IPS DF 6.9 (cell line): ENCODE measurements around the gene ELMOD1.

Source experiments
- DNase-seq: peaks from one replicate; pipeline ENCODE4 v3.0.0-alpha.2; 2013; ENCODE audit warnings: low read depth, low spot score
- H3K27ac ChIP-seq: one replicate; pipeline ENCODE4 v1.5.1; 2013; ENCODE audit warnings: low read length, control low read depth
- H3K27me3 ChIP-seq: 2 replicates; pipeline ENCODE4 v1.6.1; 2013; ENCODE audit warnings: mild to moderate bottlenecking, low read length; ENCODE audit not compliant: control insufficient read depth, insufficient read depth
- H3K36me3 ChIP-seq: 2 replicates; pipeline ENCODE4 v1.6.1; 2013; ENCODE audit warnings: low read length; ENCODE audit not compliant: control insufficient read depth, insufficient read depth
- H3K4me1 ChIP-seq: 2 replicates; pipeline ENCODE4 v1.6.1; 2013; ENCODE audit warnings: low read length; ENCODE audit not compliant: control insufficient read depth, insufficient read depth
- H3K4me3 ChIP-seq: 2 replicates; pipeline ENCODE4 v1.5.1; 2013; ENCODE audit warnings: mild to moderate bottlenecking, low read length
- H3K9me3 ChIP-seq: 2 replicates; pipeline ENCODE4 v1.6.1; 2013; ENCODE audit warnings: low read length, inconsistent platforms; ENCODE audit not compliant: control insufficient read depth, insufficient read depth
- WGBS: extraction: QIAGEN DNeasy Blood & Tissue Kit; methylation state at CpG from one replicate; pipeline ENCODE4 v1.1.7; 2013; ENCODE audit warnings: mixed read lengths, missing lambda C conversion rate; ENCODE audit not compliant: insufficient read length, insufficient coverage; 5-methylcytosine and 5-hydroxymethylcytosine counted together

The ELMOD1 gene

GRCh38 chr11:107702723-107703122, 111.8 kb downstream of the ELMOD1 start:
- WGBS, result no CpG with 5 or more reads among the region's 2 CpGs
- no peaks in the 10 kb centered on the region for H3K36me3 ChIP-seq
- H3K27me3 ChIP-seq, result no peaks in the 10 kb centered on the region
- H3K4me3 ChIP-seq, result no peak overlapping the region
- H3K9me3 ChIP-seq, result no peaks in the 10 kb centered on the region
- no peak overlapping the region for H3K27ac ChIP-seq
- H3K4me1 ChIP-seq, result peaks cover 5% of the 10 kb centered on the region
- no peak for DNase-seq

GRCh38 chr11:107704451-107704850, 113.5 kb downstream of the ELMOD1 start:
- no peak for DNase-seq
- Histone ChIP-seq H3K4me3 (no peak overlapping the region), H3K4me1 (peaks cover 6% of the 10 kb centered on the region), H3K27me3 (no peaks in the 10 kb centered on the region), H3K9me3 (no peaks in the 10 kb centered on the region), H3K36me3 (no peaks in the 10 kb centered on the region), H3K27ac (no peak overlapping the region)
- no CpG with 5 or more reads among the region's 3 CpGs for WGBS

- H3K36me3 ChIP-seq, result no peaks in the 10 kb centered on the region
- H3K4me1 ChIP-seq, result peaks cover 6% of the 10 kb centered on the region
- no peak for DNase-seq
- H3K27me3 ChIP-seq, result no peaks in the 10 kb centered on the region
- H3K9me3 ChIP-seq, result no peaks in the 10 kb centered on the region
- no peak overlapping the region for H3K4me3 ChIP-seq
- no CpG with 5 or more reads among the region's 2 CpGs for WGBS
- no peak overlapping the region for H3K27ac ChIP-seq
Observed at GRCh38 chr11:107705027-107705426, 114.1 kb downstream of the ELMOD1 start.

GRCh38 chr11:107706531-107706930, 115.6 kb downstream of the ELMOD1 start:
- H3K27ac ChIP-seq, result no peak overlapping the region
- WGBS, result no CpG with 5 or more reads among the region's 2 CpGs
- no peaks in the 10 kb centered on the region for H3K36me3 ChIP-seq
- DNase-seq, result no peak
- no peak overlapping the region for H3K4me3 ChIP-seq
- no peaks in the 10 kb centered on the region for H3K9me3 ChIP-seq
- H3K27me3 ChIP-seq, result no peaks in the 10 kb centered on the region
- peaks cover 5% of the 10 kb centered on the region for H3K4me1 ChIP-seq

- no peaks in the 10 kb centered on the region for H3K9me3 ChIP-seq
- WGBS, result no CpG with 5 or more reads among the region's 3 CpGs
- H3K4me1 ChIP-seq, result peaks cover 5% of the 10 kb centered on the region
- no peaks in the 10 kb centered on the region for H3K36me3 ChIP-seq
- no peak overlapping the region for H3K27ac ChIP-seq
- no peak for DNase-seq
- no peaks in the 10 kb centered on the region for H3K27me3 ChIP-seq
- H3K4me3 ChIP-seq, result no peak overlapping the region
Observed at GRCh38 chr11:107707215-107707671, 116.3 kb downstream of the ELMOD1 start.

GRCh38 chr11:107707807-107708206, 116.9 kb downstream of the ELMOD1 start:
- Histone ChIP-seq H3K27ac (no peak overlapping the region), H3K4me3 (no peak overlapping the region), H3K4me1 (peaks cover 5% of the 10 kb centered on the region), H3K27me3 (no peaks in the 10 kb centered on the region), H3K36me3 (no peaks in the 10 kb centered on the region), H3K9me3 (no peaks in the 10 kb centered on the region)
- DNase-seq, result no peak
- no CpG with 5 or more reads among the region's 4 CpGs for WGBS

- Histone ChIP-seq H3K27ac (no peak overlapping the region), H3K36me3 (no peaks in the 10 kb centered on the region), H3K9me3 (no peaks in the 10 kb centered on the region), H3K27me3 (no peaks in the 10 kb centered on the region), H3K4me3 (no peak overlapping the region), H3K4me1 (peaks cover 5% of the 10 kb centered on the region)
- DNase-seq, result no peak
- WGBS, result no CpG with 5 or more reads among the region's 3 CpGs
Observed at GRCh38 chr11:107708792-107709191, 117.8 kb downstream of the ELMOD1 start.

- WGBS, result no CpG with 5 or more reads among the region's 1 CpG
- no peak overlapping the region for H3K27ac ChIP-seq
- H3K4me3 ChIP-seq, result no peak overlapping the region
- peaks cover 5% of the 10 kb centered on the region for H3K4me1 ChIP-seq
- H3K27me3 ChIP-seq, result no peaks in the 10 kb centered on the region
- DNase-seq, result no peak
- H3K36me3 ChIP-seq, result no peaks in the 10 kb centered on the region
- H3K9me3 ChIP-seq, result no peaks in the 10 kb centered on the region
Observed at GRCh38 chr11:107710301-107710700, 119.4 kb downstream of the ELMOD1 start.

GRCh38 chr11:107711861-107712755, 121.2 kb downstream of the ELMOD1 start, which contains the start of gene SLN:
TSS of gene SLN (minus strand) at chr11:107712056.
- DNase-seq, result no peak
- H3K36me3 ChIP-seq, result no peaks in the 10 kb centered on the region
- no peaks in the 10 kb centered on the region for H3K9me3 ChIP-seq
- no peak within 1 kb of the TSS for H3K27ac ChIP-seq
- H3K4me1 ChIP-seq, result peaks cover 5% of the 10 kb centered on the region
- no CpG with 5 or more reads among the region's 12 CpGs for WGBS
- no peaks in the 10 kb centered on the region for H3K27me3 ChIP-seq
- no peak within 1 kb of the TSS for H3K4me3 ChIP-seq

GRCh38 chr11:107713009-107713408, 122.1 kb downstream of the ELMOD1 start:
- no peaks in the 10 kb centered on the region for H3K27me3 ChIP-seq
- H3K9me3 ChIP-seq, result no peaks in the 10 kb centered on the region
- H3K27ac ChIP-seq, result no peak overlapping the region
- no CpG with 5 or more reads among the region's 3 CpGs for WGBS
- no peak for DNase-seq
- no peaks in the 10 kb centered on the region for H3K36me3 ChIP-seq
- H3K4me1 ChIP-seq, result peaks cover 2% of the 10 kb centered on the region; the same call in 1 of the 2 replicates
- H3K4me3 ChIP-seq, result no peak overlapping the region
